Small intestine (tissue), 4 donors: ENCODE results near the gene NHLRC2. TPM values are rescaled to one million over a fixed set of nuclear protein-coding genes. Genes with fewer than 3 reads are reported as not detected.

ENCODE experiments used
- polyA plus RNA-seq, 4 donors: library from polyadenylated mRNA; stranded (reverse) in 3 of 4; unstranded in 1 of 4; fragments of 200-250 nt in 3 of 4; fragments of 120-200 nt in 1 of 4; gene quantifications; one replicate each; pipeline versions ENCODE4 v1.2.1 to v1.2.3, GENCODE V29; 2013
- donor health status: healthy with polysubstance abuse.
- donor health status: Bipolar disorder and iron deficiency.
- donor health status: healthy.

Gene NHLRC2
- polyA plus RNA-seq, 4 donors, result 4.1 to 18.3 (median 6.7) TPM

Other genes starting within 250 kb of the NHLRC2 start
- gene NRAP, start 190.6 kb upstream of the NHLRC2 start, polyA plus RNA-seq, result 1 to 10 TPM in 1 of 4 donors, under 1 TPM in 3; 0.03 to 2.2 (median 0.18) TPM
- 100 to 1,000 TPM in 1 of 4 donors, 10 to 100 TPM in 3; 33.5 to 139 (median 74.8) TPM for gene CASP7, start 174.7 kb upstream of the NHLRC2 start, polyA plus RNA-seq
- 10 to 100 TPM; 23.1 to 60.0 (median 39.8) TPM for gene PLEKHS1, start 103.0 kb upstream of the NHLRC2 start, polyA plus RNA-seq
- 1 to 10 TPM; 3.8 to 9.5 (median 4.6) TPM for gene DCLRE1A, start 579 bp upstream of the NHLRC2 start, polyA plus RNA-seq
- gene ADRB1, start 189.2 kb downstream of the NHLRC2 start, polyA plus RNA-seq, result 1 to 10 TPM in 1 of 4 donors, under 1 TPM in 2, not detected in 1; 0.54 to 1.0 (median 0.84) TPM